ENCODE measurements around the gene GPRC6A.
"Not testable (repeated sequence)": the region's sequence is repeated elsewhere in the genome, so short reads cannot be mapped to it uniquely, and the experiment has no call there.

Gene GPRC6A

DNA sequence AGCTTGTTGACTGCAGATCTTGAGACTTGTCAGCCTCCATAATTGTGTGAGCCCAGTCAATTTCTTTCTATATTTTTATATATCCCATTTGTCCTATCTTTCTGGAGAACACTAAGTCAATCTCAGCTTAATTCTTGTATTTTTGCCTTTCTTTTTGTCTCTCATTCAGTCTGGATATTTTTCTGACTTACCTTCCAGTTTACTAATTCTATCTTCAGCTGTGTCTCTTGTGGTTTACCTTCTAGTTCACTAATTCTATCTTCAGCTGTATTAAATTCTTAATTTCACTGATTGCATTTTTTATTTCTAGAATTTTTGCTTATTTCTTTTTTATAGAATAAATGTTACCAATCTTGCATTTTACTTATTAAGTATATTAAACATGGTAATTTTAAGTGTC lies 30.4 kb upstream of the GPRC6A start:
- H3K4me3 ChIP-seq (ENCODE audit: low read depth, low read length): no peak overlapping the region
- TF ChIP-seq, protein P1, sequence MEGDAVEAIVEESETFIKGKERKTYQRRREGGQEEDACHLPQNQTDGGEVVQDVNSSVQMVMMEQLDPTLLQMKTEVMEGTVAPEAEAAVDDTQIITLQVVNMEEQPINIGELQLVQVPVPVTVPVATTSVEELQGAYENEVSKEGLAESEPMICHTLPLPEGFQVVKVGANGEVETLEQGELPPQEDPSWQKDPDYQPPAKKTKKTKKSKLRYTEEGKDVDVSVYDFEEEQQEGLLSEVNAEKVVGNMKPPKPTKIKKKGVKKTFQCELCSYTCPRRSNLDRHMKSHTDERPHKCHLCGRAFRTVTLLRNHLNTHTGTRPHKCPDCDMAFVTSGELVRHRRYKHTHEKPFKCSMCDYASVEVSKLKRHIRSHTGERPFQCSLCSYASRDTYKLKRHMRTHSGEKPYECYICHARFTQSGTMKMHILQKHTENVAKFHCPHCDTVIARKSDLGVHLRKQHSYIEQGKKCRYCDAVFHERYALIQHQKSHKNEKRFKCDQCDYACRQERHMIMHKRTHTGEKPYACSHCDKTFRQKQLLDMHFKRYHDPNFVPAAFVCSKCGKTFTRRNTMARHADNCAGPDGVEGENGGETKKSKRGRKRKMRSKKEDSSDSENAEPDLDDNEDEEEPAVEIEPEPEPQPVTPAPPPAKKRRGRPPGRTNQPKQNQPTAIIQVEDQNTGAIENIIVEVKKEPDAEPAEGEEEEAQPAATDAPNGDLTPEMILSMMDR (IDR thresholded peaks at IDR 0.05; ENCODE audit: low read depth, low read length): no peak

DNA sequence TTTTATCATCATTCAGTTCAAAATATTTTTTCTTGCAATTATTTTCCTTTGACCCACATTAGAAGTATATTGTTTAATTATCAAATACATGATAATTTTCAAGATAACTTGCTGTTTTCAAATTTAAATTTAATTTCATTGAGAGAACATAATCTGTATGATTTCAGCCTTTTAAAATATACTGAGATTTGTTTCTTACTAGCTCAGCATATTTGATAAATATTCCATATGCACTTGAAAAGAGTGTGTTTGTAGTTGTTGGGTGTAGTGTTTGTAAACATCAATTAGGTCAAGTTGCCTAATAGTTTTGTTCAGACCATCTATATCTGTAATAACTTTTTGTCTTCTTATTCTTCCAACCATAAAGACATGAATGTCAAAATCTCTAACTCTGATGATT lies 29.2 kb upstream of the GPRC6A start:
- TF ChIP-seq, protein P1 (IDR thresholded peaks at IDR 0.05; ENCODE audit: low read depth, low read length): no peak
- no peak overlapping the region for H3K4me3 ChIP-seq (ENCODE audit: low read depth, low read length)

DNA sequence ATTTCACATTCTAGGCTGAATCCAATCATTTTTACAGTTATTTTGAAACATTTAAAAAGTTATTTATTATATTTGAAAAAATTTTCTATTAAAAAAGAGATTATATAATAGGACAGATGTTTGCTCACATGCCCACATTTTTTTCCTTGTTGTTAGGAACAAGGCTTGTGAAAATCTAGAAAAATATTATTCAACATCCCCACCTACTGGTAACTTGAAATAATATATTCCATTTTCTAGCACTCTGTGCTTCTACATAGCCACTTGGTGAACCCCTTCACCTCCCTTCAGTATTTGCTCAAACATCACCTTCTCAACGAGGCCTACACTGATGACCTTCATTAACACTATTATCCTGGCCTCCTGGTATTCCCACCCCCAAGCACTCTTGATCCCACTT lies 18.3 kb upstream of the GPRC6A start:
- TF ChIP-seq, protein P1 (IDR thresholded peaks at IDR 0.05; ENCODE audit: low read depth, low read length): no peak
- H3K4me3 ChIP-seq (ENCODE audit: low read depth, low read length): no peak overlapping the region

DNA sequence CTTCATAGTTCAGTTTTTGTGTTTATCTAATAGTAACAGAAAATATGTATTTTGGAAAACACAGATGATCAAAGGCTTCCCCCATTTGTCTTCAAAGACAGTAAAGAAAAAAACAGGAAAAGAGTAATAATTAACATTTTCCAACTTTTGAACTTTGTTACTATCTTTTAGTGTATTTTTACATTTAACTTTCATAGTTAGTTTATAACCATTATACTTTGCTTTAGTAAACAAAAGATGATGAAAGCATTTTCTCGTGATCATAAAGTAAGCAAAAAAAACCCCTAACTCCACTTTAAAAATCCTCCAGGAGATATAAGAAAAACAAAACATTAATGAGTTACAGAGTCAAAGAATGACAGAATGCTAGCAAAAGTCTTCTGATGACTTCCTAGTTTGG lies 13.6 kb upstream of the GPRC6A start:
- TF ChIP-seq, protein P1 (IDR thresholded peaks at IDR 0.05; ENCODE audit: low read depth, low read length): no peak
- H3K4me3 ChIP-seq (ENCODE audit: low read depth, low read length): no peak overlapping the region

DNA sequence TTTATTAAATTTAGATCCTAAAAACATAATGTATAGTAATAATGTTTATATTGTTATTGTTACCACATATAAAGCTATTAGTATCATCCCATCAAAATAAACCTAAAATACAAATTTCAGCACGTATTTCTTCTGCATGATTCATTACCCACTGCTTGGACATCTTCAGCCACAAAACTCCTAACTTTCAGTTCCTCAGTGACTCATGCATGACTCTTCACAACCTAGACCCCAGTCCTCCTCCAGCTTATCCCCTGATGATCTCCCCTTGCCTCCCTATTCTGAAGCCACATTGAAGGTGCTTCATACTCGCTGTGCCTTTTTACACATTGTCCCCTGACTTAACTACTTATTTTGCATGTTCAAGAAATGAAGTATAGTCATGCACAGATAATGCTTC lies 11.2 kb upstream of the GPRC6A start:
- H3K4me3 ChIP-seq (ENCODE audit: low read depth, low read length): no peak overlapping the region
- TF ChIP-seq, protein P1 (IDR thresholded peaks at IDR 0.05; ENCODE audit: low read depth, low read length): no peak

DNA sequence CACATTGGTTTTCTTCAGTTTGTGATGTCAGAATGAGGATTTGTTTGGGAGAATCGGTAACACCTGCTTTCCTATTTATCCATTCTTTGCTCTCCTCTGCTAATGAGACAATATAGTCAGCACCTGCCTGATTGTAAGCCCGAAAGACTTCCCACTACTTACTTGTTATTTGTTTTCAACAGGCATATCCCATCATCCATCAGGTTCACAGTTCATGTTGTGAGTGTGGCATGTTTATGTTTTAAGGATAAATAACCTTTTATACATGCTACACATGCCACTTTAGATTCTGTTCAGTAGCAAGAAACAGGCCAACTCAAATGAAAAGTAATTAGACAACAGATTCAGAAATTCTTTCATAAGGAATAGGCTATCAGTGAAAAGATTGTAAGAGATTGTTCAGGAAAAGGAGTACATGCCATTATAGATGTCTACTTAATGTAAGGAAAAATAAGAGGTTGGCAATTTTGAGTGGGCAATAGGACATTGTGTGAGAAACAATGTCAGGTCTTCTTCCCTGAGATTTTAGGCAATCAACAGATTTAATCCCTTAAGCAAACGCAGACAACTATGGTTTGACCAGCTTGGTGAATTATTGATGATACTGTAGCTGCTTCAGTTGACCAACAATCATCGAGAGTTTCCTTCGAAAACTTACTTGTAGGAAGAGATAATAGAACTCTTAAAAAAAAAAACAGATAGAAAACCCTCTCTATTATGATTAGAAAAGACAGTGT lies 7.9 kb upstream of the GPRC6A start:
- TF ChIP-seq, protein P1 (IDR thresholded peaks at IDR 0.05; ENCODE audit: low read depth, low read length): no peak
- H3K4me3 ChIP-seq (ENCODE audit: low read depth, low read length): no peak overlapping the region

DNA sequence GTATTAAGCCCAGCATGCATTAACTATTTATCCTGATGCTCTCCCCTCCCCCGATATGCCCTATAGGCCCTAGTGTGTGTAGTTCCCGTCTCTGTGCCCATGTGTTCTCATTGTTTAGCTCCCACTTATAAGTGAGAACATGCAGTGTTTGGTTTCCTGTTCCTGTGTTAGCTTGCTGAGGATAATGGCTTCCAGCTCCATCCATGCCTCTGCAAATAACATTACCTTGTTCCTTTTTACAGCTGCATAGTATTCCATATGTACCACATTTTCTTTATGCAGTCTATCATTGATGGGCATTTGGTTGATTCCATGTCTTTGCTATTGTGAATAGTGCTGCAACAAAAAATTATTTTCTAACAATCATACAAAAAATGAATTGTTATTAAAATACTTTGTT lies 5.6 kb upstream of the GPRC6A start:
- not testable (repeated sequence) for H3K4me3 ChIP-seq (ENCODE audit: low read depth, low read length)

Measured in WI38 (cell line).